Transverse colon (tissue), 4 donors: Measurements from ENCODE around the gene CALHM3. TPM values are rescaled to one million over a fixed set of nuclear protein-coding genes. Genes with fewer than 3 reads are reported as not detected.

ENCODE experiments used
- DNase-seq: peaks from one replicate; pipeline ENCODE4 v3.0.0-alpha.2; 2019
- H3K27ac ChIP-seq, 4 donors: fragments of 200-600 bp; sonication (generic); 2 replicates each; pipeline ENCODE4 v1.5.1; 2016 to 2018; ENCODE audit warnings: inconsistent platforms in 4 of 4
- H3K27me3 ChIP-seq: fragments of 200-600 bp; sonication (generic); 2 replicates; pipeline ENCODE4 v1.5.1; 2017; ENCODE audit warnings: inconsistent platforms
- H3K36me3 ChIP-seq, 4 donors: fragments of 200-600 bp; sonication (generic); 2 replicates each; pipeline ENCODE4 v1.5.1; 2017 to 2019; ENCODE audit warnings: inconsistent platforms in 4 of 4
- H3K4me1 ChIP-seq, 4 donors: fragments of 200-600 bp; sonication (generic); 2 replicates each; pipeline ENCODE4 v1.5.1; 2017 to 2020; ENCODE audit warnings: inconsistent platforms in 4 of 4
- H3K4me3 ChIP-seq, 4 donors: fragments of 200-600 bp; sonication (generic); 1 replicate in 1 of 4; 2 replicates in 3 of 4; pipeline versions ENCODE4 v1.5.1 to v1.6.1; 2017 to 2019; ENCODE audit warnings: inconsistent platforms in 4 of 4
- H3K9me3 ChIP-seq, 2 donors: fragments of 200-600 bp; sonication (generic); 2 replicates each; pipeline ENCODE4 v1.5.1; 2017 to 2019; ENCODE audit warnings: inconsistent platforms in 2 of 2
- EP300 ChIP-seq: sonication (generic); formaldehyde crosslinking; IDR thresholded peaks from one replicate; pipeline ENCODE4 v1.6.1; 2017; ENCODE audit warnings: antibody characterized with exemption, low read depth
- POLR2A ChIP-seq: fragments of 450-650 bp; IDR thresholded peaks from one replicate; pipeline ENCODE4 v1.6.1; 2016; ENCODE audit warnings: antibody characterized with exemption, mild to moderate bottlenecking, moderate library complexity
- POLR2AphosphoS5 ChIP-seq, 3 donors: sonication (generic); formaldehyde crosslinking; IDR thresholded peaks; one replicate each; pipeline ENCODE4 v1.6.1; 2016; ENCODE audit warnings: antibody characterized with exemption in 3 of 3
- WGBS, 2 donors: methylation state at CpG; one replicate each; pipeline ENCODE4 v1.1.5; 2018; ENCODE audit warnings: low coverage in 1 of 2; 5-methylcytosine and 5-hydroxymethylcytosine counted together
- in situ Hi-C, 4 donors: fragments of 200-750 bp; cut with MboI; loops; one replicate each; pipeline versions ENCODE4 v1.15.0 to v1.15.1; 2017; ENCODE audit warnings: low sequenced_read_pairs in 3 of 4, low pct_ligation_motif_present in 1 of 4, low pct_unique_long_range_greater_than_20kb in 1 of 4
- intact Hi-C: fragments of 100-400 bp; cut with DNase I; formaldehyde crosslinking; loops from one replicate; pipeline ENCODE4 v1.15.1; 2023; ENCODE audit warnings: low total_unique reads
- total RNA-seq, 4 donors: library from RNA; depleted of rRNA; stranded (reverse); fragments of >200 nt; gene quantifications; one replicate each; pipeline ENCODE4 v1.1.0, GENCODE V29; 2016
- TF ChIP-seq, protein P1 (sequence below), 5 experiments: fragments of 200-600 bp in 3 of 5; fragments of 450-650 bp in 2 of 5; sonication (generic) in 3 of 5; IDR thresholded peaks; 1 replicate in 2 of 5; 2 replicates in 3 of 5; pipeline ENCODE4 v1.5.1; 2016 to 2017; ENCODE audit warnings: antibody characterized with exemption in 5 of 5, inconsistent platforms in 3 of 5, mild to moderate bottlenecking in 2 of 5, moderate library complexity in 1 of 5

CALHM3 gene
- total RNA-seq, 4 donors from 2014 or later, result not detected

DNA sequence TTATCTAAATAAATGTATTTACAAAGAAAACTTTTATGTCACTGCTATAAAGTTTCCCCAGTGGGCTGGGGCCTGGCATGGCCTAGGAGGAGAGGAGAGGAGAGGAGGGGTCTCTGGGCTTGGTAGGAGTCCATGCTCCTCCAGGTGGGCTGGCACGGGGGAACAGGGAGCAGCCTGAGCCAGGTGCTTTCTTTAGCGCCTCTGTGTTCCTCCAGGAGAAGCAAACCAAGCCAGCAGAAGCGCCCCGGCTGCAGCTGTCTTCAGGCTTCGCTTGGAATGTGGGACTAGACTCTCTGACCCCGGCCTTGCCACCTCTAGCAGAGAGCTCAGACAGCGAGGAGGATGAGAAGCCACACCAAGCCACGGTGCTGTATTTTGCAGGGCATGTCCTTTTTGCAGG, 37.4 kb downstream of the CALHM3 start:
- H3K9me3 ChIP-seq, result no peaks in the 10 kb centered on the region

DNA sequence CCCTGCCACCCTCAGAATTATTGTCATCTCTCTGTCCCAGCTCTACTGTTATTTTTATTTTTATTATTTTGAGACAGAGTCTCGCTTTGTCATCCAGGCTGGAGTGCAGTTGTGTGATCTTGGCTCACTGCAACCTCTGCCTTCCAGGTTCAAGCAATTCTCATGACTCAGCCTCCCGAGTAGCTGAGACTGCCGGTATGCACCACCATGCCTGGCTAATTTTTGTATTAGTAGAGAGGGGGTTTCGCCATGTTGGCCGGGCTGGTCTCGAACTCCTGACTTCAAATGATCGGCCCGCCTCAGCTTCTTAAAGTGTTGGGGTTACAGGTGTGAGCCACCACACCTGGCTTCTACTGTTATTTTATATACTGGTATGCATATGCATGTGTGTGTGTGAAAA, 37.8 kb downstream of the CALHM3 start:
- Histone ChIP-seq H3K4me1 (peaks cover 0 to 7% (median 0%) of the 10 kb centered on the region in 4 donors), H3K27ac (no peak overlapping the region), H3K4me3 (no peak overlapping the region), H3K36me3 (peaks cover 0 to 76% (median 14%) of the 10 kb centered on the region in 4 donors), H3K9me3 (no peaks in the 10 kb centered on the region), H3K27me3 (no peaks in the 10 kb centered on the region)
- WGBS, 2 donors, result 86 to 91% methylated on average over 1 to 8 of the region's 8 CpGs
- intact Hi-C loops (no loop called here), in situ Hi-C loops (no loop called here)
- no peak for DNase-seq
- TF ChIP-seq POLR2A, result no peak
- TF ChIP-seq POLR2AphosphoS5 (IDR thresholded peaks at IDR 0.05), result no peak
- TF ChIP-seq, protein P1, sequence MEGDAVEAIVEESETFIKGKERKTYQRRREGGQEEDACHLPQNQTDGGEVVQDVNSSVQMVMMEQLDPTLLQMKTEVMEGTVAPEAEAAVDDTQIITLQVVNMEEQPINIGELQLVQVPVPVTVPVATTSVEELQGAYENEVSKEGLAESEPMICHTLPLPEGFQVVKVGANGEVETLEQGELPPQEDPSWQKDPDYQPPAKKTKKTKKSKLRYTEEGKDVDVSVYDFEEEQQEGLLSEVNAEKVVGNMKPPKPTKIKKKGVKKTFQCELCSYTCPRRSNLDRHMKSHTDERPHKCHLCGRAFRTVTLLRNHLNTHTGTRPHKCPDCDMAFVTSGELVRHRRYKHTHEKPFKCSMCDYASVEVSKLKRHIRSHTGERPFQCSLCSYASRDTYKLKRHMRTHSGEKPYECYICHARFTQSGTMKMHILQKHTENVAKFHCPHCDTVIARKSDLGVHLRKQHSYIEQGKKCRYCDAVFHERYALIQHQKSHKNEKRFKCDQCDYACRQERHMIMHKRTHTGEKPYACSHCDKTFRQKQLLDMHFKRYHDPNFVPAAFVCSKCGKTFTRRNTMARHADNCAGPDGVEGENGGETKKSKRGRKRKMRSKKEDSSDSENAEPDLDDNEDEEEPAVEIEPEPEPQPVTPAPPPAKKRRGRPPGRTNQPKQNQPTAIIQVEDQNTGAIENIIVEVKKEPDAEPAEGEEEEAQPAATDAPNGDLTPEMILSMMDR (IDR thresholded peaks at IDR 0.05), result no peak
- TF ChIP-seq EP300, result no peak

More for the DNA sequence above, 37.4 kb downstream of the CALHM3 start:
- intact Hi-C loops (no loop called here), in situ Hi-C loops (no loop called here)
- WGBS, 2 donors, result 80 to 100% methylated on average over 3 to 8 of the region's 8 CpGs
- peaks cover 0 to 11% (median 2%) of the 10 kb centered on the region in 4 donors for H3K4me1 ChIP-seq
- peaks cover 0 to 73% (median 14%) of the 10 kb centered on the region in 4 donors for H3K36me3 ChIP-seq
- no peak overlapping the region for H3K4me3 ChIP-seq
- no peaks in the 10 kb centered on the region for H3K27me3 ChIP-seq
- DNase-seq, result no peak
- TF ChIP-seq EP300, result no peak
- no peak for TF ChIP-seq POLR2A
- TF ChIP-seq, protein P1 (IDR thresholded peaks at IDR 0.05), result no peak
- TF ChIP-seq POLR2AphosphoS5 (IDR thresholded peaks at IDR 0.05), result no peak
- no peak overlapping the region for H3K27ac ChIP-seq

DNA sequence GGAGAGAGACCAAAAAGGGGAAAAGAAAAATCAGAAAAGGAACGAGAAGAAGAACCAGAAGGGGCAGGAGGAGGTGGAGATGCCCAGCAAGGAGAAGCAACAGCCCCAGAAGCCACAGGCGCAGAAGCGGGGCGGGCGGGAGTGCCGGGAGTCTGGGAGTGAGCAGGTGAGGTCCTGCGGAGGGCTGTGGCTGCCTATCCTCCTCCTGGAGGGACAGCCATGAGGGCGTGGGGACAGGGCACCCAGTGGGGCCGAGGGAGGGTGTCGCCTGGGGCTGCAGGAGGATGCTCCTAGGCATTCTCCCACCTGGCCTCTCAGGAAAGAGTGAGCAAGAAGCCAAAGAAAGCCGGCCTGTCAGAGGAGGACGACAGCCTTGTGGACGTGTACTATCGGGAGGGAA, 38.6 kb downstream of the CALHM3 start:
- no peak for TF ChIP-seq POLR2AphosphoS5 (IDR thresholded peaks at IDR 0.05)
- TF ChIP-seq, protein P1 (IDR thresholded peaks at IDR 0.05), result no peak
- no peak for TF ChIP-seq POLR2A
- TF ChIP-seq EP300, result no peak
- in situ Hi-C loops, result no loop called here
- H3K4me3 ChIP-seq, result no peak overlapping the region
- no peak overlapping the region for H3K27ac ChIP-seq
- H3K9me3 ChIP-seq, result no peaks in the 10 kb centered on the region
- peaks cover 0 to 76% (median 15%) of the 10 kb centered on the region in 4 donors for H3K36me3 ChIP-seq
- H3K4me1 ChIP-seq, result peaks cover 0 to under 1% (median 0%) of the 10 kb centered on the region in 4 donors
- WGBS, 2 donors, result 60 to 94% methylated on average over 1 to 14 of the region's 14 CpGs
- intact Hi-C loops, result no loop called here
- no peak for DNase-seq
- H3K27me3 ChIP-seq, result no peaks in the 10 kb centered on the region

DNA sequence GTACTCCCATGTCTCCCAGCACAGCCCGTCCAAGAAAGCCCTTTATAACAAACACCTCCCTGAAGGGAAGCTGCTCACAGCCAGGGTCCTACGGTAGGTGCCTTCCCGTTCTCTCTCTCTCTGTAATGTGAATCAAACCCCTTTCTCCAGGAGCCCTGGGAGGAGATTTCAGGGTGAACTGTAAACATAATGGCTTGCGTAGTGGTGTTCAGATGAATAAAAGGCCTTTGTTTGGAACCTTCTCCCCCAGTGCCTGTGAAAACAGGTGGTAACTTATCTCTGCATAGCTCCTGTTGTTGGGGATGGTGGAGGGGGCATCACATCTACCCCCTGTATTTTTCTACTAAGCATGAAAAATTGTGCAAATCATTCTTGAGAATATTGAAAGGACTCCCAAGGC, 39.3 kb downstream of the CALHM3 start:
- TF ChIP-seq POLR2AphosphoS5 (IDR thresholded peaks at IDR 0.05) (no peak), POLR2A (no peak), EP300 (no peak)
- TF ChIP-seq, protein P1 (IDR thresholded peaks at IDR 0.05), result no peak
- Histone ChIP-seq H3K9me3 (no peaks in the 10 kb centered on the region), H3K4me3 (no peak overlapping the region), H3K4me1 (no peaks in the 10 kb centered on the region), H3K36me3 (peaks cover 0 to 75% (median 17%) of the 10 kb centered on the region in 4 donors), H3K27ac (no peak overlapping the region), H3K27me3 (no peaks in the 10 kb centered on the region)
- intact Hi-C loops, result no loop called here
- in situ Hi-C loops, result no loop called here
- DNase-seq, result no peak
- WGBS, 2 donors, result 98% methylated on average over 4 of the region's 4 CpGs; no CpG with 5 or more reads in 1 of the 2 donors
